Renal cortical epithelial cell (primary cell): ENCODE results near the gene EPS8L3. TPM values are rescaled to one million over a fixed set of nuclear protein-coding genes. Genes with fewer than 3 reads are reported as not detected.
A peak's percentile ranks its signal among the peaks of the same experiment; 100 is the strongest.
"Not testable (repeated sequence)": the region's sequence is repeated elsewhere in the genome, so short reads cannot be mapped to it uniquely, and the experiment has no call there.

Experiments used
- DNase-seq: peaks from one replicate; pipeline ENCODE4 v3.0.0-alpha.2; 2011; ENCODE audit warnings: low read depth
- total RNA-seq: library from RNA; depleted of rRNA; stranded (reverse); fragments of >200 nt; gene quantifications from 2 replicates; pipeline ENCODE4 v1.2.3, GENCODE V29; 2014

The EPS8L3 gene, protein sequence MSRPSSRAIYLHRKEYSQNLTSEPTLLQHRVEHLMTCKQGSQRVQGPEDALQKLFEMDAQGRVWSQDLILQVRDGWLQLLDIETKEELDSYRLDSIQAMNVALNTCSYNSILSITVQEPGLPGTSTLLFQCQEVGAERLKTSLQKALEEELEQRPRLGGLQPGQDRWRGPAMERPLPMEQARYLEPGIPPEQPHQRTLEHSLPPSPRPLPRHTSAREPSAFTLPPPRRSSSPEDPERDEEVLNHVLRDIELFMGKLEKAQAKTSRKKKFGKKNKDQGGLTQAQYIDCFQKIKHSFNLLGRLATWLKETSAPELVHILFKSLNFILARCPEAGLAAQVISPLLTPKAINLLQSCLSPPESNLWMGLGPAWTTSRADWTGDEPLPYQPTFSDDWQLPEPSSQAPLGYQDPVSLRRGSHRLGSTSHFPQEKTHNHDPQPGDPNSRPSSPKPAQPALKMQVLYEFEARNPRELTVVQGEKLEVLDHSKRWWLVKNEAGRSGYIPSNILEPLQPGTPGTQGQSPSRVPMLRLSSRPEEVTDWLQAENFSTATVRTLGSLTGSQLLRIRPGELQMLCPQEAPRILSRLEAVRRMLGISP
- total RNA-seq = not detected in 2 replicates

DNA sequence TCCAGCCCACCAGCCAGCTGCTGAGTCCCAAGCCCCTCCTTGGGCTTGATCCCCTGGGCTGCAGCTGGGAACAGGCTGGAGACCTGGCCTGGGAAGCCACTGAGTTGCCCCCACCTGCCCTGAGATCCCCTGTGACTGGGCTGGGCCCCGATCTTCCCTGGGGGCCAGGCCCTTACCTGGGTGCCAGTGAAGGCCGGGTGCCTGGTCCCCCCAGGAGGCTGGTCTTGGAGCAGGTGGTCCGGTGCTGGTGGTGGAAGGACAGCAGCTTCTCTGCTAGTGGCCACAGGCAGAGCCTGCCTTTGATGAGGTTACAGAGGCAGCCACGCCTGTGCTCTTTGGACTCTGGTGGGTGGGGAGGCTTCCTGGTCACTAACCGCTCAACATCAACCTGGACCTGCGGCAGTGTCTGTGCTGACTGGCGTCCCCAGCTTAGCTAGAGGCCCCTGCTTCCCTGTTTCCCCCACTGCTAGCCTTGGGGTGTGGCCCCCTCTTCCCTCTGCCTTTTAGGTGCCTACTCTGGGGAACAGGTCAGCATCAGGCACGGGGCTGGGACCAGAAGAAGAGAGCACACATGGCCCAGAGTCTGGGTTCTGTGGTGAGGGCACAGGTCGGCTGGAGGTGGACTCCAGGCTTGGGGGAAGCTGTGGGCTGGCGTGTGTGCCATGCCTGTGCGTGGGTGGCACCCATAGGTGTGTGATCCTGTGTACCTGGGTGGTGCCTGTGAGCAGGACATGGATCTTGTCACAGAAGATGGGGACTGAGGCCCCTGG lies at the start of gene EPS8L3:
TSS of gene EPS8L3 (minus strand) at position 278 of the 770 bp plus-strand sequence. CDS start 2,174 bp downstream, outside the sequence.
- no peak for DNase-seq

DNA sequence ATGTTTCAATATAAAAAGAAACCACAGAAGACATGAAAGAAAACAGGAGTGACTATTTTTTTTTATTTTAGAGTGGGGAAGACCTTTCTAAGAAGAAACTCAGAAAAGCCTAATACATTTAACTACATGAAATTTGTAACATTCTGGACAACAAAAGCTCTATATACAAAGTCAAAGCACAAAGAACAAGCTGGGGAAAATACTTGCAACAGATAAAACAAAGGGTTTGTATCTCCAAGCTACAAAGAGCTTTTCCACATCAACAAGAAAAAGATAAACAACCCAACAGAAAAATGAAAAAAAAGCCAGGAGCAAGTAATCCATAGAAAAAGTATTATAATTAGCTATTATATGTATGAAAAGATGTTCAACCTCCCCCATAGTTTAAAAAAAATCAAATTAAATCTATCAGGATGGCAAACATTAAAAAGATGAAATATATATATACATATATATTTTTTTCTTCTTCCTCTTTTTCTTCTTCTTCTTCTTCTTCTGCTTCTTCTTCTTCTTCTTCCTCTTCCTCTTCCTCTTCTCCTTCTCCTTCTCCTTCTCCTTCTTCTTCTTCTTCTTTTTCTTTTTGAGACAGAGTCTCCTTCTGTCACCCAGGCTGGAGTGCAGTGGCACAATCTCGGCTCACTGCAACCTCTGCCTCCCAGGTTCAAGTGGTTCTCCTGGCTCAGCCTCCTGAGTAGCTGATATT lies 49.1 kb upstream of the EPS8L3 start:
- DNase-seq = no peak

DNA sequence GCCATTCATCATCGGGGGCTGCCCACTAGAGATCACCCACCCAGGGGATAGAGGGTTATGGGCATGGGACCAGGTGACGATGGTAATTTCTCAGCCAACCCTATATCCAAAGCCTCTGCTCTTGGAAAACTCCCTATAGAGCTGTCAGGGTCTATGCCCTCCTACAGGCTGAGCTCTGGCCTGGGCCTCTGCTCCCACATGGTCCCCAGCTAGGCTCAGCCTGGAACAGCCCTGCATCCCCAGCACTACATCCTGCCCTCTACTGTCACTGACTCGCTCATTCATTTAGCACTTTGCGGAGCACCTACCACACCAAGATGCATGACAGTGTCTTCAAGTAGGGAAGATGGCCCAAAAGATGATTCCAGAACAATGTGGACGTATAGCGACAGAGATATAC lies 45.0 kb upstream of the EPS8L3 start:
- DNase-seq = no peak

DNA sequence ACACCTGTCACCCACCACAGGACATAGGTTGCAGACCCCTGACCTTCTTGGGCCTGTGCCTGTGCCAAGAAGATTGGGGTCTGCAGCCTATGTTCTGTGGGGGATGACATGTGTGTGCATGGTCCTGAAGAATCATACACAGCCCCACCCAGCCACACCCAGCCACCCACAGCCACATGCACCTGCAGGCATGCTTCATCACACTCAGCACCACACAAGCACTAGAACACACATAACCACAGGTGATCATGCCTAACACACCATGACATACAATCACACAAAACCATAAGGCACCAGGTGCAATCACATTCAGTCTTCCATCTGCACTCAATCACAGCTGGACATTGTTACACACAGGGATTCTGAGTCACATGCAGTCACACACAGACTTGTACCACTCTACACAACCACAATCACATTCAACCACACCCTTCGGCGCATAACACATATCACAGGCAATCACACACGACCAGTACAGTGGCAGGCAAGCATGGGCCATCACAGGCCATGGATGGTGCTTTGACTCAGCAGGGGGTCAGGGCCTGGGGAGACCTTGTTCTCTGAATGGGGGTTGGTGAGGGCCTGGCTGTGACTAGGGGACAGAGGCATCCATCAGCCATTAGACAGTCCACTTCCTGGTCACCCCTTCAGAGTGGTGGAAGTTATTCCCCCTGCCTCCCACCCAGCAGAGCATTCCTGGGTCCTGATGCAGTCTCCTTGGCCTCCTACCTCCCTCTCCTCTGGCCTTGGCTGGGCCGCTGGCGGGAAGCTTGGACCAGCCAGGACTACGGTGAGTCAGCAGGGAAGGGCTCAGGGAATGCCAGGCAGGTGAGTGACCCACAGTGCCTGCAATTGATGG lies 44.3 kb upstream of the EPS8L3 start:
- peak; percentile 79 for DNase-seq

DNA sequence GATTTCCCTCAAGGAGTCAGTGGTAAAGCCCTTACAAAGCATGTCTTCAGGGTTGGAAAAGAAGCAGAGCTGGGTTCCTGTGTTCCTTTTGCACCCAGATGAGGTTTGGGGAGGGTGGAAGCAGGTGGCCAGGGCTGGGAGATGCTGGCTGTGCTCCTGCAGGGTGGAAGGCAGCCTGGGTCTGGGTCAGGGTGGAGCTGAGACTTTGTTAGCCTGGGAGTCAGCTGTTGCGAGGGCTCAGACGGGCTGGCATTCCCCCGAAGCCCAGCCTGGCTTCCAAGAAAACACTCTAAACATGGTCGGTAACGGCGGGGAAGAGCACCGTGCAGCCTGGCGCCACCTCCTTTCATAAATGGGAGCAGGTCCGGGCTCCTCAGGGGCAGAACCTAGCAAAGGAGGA lies 43.7 kb upstream of the EPS8L3 start:
- DNase-seq = no peak

DNA sequence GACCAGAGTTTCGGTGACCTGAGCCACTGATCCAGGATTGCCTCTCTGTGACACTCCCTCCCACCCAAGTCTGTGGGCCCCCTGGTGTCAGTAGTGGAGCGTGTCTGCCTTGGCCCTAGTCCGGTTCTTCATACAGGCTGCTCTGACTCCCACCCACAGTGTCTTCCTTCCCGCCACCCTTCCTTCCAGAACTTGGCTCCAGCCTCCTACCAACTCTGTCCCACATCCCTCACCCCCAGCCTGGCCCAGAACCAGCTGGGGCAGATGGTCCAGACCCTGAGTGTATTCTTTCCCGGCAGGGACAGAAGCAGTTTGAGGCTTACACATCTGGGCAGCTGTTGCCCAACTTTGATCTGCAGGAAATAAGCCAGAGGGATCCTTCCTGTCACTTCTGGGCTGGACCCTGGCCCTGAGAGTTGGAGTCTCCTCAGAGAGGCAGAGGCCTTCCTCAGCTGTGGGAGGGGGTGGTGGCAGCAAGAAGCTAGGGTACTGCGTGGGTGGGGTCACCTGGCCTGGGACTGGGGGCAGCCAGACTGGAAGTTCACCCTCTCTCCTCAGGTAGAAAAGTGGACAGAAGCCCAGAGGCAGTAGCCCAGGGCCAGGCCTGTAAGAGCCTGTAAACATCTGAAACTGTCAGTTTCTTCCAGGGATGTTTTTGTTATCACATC lies 43.1 kb upstream of the EPS8L3 start:
- no peak for DNase-seq

DNA sequence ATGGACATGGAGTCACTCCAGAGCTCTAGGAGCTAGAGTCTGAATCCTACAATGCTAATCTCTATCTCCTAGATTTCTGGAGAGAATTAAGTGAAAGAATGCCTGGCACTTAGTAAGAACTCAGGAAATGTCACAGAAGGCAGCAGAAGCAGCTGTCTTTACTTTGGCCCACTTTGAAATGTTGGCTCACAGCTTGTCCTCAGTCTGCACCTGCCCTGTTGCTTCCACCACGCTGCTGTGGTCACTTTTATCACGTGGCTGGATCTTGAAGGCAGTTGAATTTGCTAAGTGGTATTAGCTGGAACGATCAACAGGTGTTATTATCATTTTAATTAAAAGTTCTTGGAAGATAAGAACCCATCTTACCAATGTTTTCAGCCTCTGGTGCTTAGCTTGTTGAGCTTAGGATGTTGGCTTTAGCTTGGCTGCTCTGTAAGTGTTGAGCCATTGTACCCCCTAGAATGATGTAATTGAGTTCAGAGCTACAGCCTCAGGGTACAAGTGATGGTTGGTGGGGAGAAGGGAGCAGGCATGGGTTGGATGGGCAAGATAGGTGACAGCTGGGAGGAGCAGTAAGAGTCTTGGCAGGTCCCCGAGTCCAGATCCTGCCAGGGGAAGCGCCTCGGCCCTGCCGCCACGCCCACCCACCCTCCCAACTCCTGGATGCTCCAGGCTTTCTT lies 41.9 kb upstream of the EPS8L3 start:
- no peak for DNase-seq

DNA sequence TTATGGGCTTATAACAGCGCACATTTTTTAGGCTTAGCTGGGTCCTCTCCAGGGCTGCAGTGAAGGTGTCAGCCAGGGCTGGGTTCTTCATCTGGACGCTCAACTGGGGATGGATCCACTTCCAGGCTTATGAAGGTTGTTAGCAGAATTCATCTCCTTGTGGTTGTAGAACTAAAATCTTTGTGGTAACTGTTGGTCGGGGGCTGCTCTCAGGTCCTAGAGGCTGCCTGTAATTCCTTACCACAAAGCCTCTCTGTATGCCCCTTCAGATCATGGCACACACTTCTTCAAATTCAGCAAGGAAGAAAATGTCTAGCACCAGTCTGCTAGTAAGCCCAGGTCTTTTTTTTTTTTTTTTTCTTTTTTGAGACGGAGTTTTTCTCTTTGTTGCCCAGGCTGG lies 40.9 kb upstream of the EPS8L3 start:
- DNase-seq = no peak

DNA sequence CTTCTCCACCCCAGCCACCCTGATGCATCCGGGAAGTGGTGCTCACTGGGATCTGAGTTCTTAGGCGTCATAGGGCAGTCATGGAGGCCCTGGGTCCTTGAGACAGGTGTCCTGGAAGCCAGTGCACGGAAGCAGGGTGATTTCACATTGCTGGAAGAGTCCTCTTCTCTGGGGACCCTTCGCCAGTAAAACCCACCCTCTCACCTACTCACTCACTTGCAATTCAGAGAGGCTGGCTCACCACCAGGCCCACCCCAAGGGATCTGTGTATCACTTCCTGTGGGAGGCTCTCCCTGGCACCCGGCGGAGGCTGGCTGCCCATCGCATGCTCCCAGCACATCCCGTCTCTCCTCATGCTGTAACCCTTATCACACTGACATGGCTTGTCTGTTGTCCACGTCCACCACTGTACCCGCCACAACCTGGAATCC lies 40.2 kb upstream of the EPS8L3 start:
- DNase-seq = no peak

DNA sequence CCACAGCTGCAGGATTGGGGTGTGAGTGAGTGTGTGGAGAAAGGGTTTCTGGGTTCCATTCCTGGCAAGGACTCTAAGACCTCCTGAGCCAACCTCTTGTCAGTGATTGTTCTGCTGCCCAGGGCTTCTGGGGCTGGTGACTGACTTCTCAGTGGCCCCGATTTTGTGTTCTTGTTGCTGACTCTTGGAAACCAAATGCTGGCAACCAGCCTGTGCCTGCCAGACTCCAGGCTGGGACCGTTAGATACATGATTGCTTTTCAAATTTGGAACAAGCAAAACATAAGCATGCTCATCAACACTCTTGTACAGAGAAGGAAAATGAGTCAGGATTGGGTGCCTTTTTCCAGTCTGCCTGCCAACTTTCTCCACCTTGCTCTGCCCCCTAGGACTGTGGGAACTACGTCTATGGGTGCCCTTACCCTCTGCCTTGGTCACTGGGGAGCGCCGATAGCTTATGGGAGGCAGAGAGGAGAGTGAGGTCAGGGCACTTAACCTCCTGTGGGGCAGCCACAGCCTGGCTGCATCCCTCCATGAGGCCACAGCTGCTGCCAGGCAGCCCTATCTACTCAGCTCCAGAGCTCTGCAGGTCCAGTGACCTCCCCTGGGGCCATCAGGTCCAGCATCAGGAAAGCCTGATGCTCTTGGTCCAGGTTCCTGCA lies 39.3 kb upstream of the EPS8L3 start:
- peak; percentile 18 for DNase-seq

DNA sequence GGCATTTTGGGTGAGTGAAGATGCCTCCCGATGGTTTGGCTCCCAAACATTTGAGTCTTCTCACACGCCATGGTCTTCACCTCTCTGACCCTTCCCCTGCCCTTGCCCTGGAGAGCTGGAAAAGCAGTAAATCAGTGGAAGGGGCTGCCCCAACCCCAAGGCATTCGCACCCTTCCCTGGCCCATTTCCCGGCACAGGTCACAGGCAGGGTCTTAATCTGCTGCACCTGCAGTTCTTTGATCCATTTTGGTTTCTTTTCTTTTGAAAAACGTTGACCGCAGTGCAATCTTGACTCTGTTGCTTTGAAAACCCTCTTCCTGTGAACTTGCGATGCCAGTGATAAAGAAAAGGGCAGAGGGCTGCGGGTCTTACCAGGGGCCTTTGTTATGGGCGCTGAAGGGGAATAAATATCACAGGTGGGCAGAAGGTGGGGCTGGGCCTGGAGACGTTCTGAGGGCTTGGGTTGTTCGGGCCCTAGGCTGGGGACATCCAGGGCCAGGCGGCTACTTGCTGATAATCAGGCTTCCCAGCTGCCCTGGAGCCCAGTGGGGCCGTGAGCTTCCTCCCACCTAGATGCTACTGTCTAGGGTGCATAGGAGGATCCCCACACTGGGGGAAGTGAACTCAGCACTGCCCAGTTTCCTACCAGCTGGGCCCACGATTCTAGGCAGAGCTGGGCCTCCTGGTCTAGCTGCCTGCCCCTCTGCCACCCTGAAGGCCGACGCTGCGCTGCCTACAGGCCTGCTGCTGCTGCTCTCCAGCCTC lies 38.6 kb upstream of the EPS8L3 start:
- no peak for DNase-seq

DNA sequence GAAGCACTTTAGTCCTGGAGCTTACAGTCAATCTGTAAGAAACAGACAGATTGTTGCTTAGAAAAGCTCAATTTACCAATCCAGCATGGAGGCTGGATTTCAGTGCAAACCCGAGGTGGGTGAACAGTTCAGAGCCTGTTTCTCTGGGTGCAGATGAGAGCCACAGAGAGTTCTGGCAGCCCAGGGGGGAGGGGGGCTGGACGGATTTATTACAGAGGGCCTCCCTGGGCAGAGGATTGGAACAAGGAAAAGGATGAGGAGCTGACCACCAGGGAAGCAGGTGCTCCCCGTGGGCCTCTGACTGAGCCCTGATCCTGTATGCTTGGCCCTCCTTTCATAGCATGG lies 38.0 kb upstream of the EPS8L3 start:
- no peak for DNase-seq

DNA sequence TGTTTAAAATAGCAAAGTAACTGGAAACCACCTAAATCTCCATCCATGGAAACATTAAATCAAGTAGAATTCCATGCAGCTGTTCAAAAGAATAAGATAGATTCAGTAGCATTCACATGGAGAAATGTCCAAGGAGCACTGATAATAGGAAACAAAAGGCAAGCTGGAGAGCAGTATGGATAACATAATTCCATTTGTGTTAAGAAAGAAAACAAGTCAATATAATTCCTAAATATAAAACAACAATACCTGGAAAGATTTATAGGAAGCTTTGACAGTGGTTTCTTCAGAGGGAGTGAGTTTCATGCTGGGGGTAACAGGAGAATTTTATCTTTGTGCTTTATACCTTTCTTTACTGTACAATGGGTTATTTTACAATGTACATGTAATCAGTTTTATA lies 36.6 kb upstream of the EPS8L3 start:
- no peak for DNase-seq

DNA sequence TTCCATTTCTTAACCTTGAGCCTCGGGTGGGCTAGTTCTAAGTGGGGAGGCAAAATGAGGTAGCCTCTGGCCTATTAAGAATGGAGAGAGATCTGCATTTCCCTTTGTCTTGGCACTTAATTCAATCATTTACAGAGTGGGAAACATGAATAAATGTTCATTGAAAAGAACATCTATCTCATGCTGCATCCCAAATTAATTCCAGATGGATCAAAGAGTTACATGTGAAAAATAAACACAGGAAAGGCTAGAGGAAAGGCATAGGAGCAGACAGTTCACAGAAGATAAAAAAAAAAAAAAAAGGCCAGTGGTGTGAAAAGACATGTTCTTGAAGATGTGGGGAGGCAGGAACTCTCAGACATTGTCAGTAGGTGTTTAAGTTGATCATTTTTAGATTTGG lies 35.7 kb upstream of the EPS8L3 start:
- no peak for DNase-seq

DNA sequence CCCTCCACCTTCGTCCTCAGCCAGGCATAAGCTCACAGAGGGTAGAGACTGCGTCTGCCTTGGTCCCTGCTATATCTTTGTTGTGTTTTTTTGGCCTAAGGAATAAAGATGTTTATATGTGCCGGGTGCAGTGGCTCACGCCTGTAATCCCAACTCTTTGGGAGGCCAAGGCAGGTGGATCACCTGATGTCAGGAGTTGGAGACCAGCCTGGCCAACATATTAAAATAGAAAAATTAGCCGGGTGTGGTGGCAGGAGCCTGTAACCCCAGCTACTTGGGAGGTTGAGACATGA lies 33.5 kb upstream of the EPS8L3 start:
- DNase-seq = not testable (repeated sequence)

DNA sequence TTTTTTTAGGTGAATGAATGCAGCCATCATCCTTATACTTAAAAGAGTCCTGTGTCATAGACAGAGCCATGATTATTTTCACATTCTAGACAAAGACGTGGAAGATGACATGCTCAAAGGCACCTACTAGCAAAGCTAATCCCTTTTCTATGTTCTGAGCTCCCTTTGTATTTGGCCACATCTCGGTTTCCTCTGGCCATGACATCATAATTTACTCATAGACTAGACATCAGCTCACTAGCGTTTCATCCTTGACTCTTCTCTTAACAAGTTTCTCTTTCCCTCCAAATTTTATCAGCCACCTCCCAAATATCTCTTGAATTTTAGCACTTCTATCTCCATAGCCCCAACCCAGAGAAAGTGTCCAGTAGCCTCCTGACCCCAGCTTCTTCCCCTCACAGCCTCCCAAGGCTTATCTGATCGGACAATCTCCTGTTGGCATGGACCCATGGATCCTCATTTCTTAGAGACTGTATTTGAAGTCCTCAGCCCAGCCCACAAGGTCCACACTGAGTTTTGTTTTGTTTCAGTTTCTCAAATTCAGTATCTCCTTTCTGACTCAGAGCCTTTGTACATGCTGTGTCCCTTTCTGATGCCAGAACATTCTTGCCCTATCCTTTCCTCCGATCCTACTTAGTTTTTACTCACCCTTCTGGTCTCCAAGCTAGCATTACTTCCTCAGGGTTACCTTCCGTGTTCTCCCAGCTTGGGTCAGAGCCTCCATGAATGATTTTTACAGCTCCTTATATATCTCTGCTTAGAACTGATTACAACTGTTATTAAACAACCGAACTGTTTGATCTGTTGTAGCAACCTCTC lies 33.0 kb upstream of the EPS8L3 start:
- DNase-seq = peak; percentile 27

DNA sequence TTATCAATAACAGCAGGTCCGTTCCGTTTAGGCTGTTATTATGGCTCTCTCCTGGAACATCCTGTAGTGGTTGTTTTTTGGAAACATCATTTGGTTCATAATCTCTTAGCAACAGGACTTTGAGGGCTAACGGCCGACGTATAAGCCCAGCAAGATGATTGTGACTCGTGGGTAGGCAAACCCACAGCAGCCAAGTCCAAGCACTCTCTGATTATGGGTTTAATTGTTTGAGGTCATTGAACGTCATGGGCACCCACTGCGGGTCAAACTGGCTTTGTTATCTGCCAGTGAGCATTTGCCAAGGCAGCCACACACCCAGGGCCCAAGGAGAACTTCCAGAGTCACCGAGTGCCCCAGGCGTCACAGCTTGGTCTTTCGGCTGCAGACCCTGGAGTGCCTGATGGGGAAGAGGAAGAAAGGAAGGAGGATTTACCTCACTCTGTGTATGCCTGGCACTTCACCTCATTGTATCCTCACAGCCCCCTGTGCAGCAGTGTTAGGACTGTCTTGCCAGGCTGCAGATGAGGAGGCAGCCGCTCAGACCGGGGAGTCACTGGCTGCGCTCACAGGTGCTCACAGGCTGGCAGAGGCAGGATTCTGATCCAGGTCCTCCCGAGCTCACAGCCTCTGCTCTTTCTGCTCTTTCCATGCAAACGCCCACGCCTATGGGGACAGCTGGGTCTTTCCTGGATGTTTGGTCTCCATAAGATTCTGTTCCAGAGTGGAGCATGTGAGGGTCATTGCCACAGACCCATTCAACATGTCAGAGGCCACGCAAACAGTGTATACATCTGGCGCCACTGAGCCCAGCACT lies 30.8 kb upstream of the EPS8L3 start:
- peak; percentile 71 for DNase-seq
